ENCODE measurements around the gene HSF2. TPM values are rescaled to one million over a fixed set of nuclear protein-coding genes. Genes with fewer than 3 reads are reported as not detected.

The HSF2 gene
- total RNA-seq, 1 experiment from 2014 or later = 20.4 TPM

- in situ Hi-C loops (cut with HindIII; ENCODE audit: low pct_unique_long_range_greater_than_20kb, low sequenced_read_pairs) = no loop called here
- DNase-seq (ENCODE audit: low read depth, low spot score) = no peak
Observed at GRCh38 chr6:122392564-122393350, 6.7 kb upstream of the HSF2 start.

GRCh38 chr6:122393351-122393896, 6.0 kb upstream of the HSF2 start:
- in situ Hi-C loops (cut with HindIII; ENCODE audit: low pct_unique_long_range_greater_than_20kb, low sequenced_read_pairs) = no loop called here
- DNase-seq (ENCODE audit: low read depth, low spot score) = no peak

DNA sequence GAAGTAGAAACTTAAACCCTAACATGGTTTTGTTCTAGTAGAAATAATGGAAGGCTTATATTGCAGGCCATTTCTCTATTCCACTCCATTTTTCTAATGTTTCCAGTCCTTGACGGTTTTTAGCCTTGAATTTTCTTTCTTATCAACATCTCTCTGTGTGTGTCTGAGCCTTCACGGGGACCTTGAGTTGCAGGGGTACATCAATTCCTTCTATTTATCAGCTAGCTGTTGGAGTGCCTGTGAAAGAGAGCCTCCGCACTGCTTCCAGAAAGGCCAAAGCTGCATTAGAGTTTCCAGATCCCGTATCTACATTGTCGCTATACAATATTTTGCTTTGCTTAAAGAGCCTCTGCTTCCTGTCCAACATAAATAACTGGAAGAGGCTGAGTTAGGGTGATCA, 5.4 kb upstream of the HSF2 start:
- DNase-seq (ENCODE audit: low read depth, low spot score) = no peak
- in situ Hi-C loops (cut with HindIII; ENCODE audit: low pct_unique_long_range_greater_than_20kb, low sequenced_read_pairs) = no loop called here

DNA sequence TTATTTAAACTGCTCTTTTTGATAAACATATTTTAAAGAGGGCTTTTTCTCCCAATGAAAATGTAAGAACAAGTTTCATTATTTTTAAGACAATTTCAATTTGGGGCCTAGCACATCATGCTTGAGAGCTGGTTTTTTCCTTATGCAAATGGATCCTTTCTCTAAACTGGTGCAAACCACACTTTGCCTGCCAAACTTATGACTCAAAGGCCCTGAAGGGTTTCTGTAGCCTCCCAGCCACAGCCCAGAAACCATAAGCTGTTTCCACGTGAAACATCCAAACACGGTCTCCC, 451 bp upstream of the HSF2 start:
- in situ Hi-C loops (cut with HindIII; ENCODE audit: low pct_unique_long_range_greater_than_20kb, low sequenced_read_pairs) = no loop called here
- DNase-seq (ENCODE audit: low read depth, low spot score) = no peak

DNA sequence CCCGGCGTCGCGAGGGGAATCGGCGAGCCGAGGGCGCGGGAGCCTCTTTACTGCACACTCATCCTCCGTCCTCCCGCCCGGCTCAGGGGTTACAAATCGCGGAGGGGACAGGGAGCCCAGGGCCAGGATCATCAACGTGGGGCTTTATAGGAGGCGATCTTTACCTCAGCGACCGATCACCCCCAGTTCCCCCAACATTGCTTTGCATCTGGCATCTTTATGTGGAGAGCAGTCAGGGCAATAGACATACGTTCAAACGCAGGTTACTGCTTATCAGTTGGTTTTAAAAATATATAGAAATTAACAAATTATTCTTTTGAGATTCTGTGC, 634 bp downstream of the HSF2 start:
- DNase-seq (ENCODE audit: low read depth, low spot score) = no peak
- in situ Hi-C loops (cut with HindIII; ENCODE audit: low pct_unique_long_range_greater_than_20kb, low sequenced_read_pairs) = no loop called here

- DNase-seq (ENCODE audit: low read depth, low spot score) = no peak
- in situ Hi-C loops (cut with HindIII; ENCODE audit: low pct_unique_long_range_greater_than_20kb, low sequenced_read_pairs) = no loop called here
Observed at GRCh38 chr6:122400462-122401089, 1.1 kb downstream of the HSF2 start.

GRCh38 chr6:122401104-122401503, 1.7 kb downstream of the HSF2 start:
- in situ Hi-C loops (cut with HindIII; ENCODE audit: low pct_unique_long_range_greater_than_20kb, low sequenced_read_pairs) = no loop called here

GRCh38 chr6:122404444-122404843, 5.0 kb downstream of the HSF2 start:
- no peak for DNase-seq (ENCODE audit: low read depth, low spot score)
- in situ Hi-C loops (cut with HindIII; ENCODE audit: low pct_unique_long_range_greater_than_20kb, low sequenced_read_pairs) = no loop called here

More at GRCh38 chr6:122401104-122401503, 1.7 kb downstream of the HSF2 start:
- no peak for DNase-seq (ENCODE audit: low read depth, low spot score)

GRCh38 chr6:122405417-122405816, 6.0 kb downstream of the HSF2 start:
- in situ Hi-C loops (cut with HindIII; ENCODE audit: low pct_unique_long_range_greater_than_20kb, low sequenced_read_pairs) = no loop called here
- peak; percentile 26 for DNase-seq (ENCODE audit: low read depth, low spot score)

GRCh38 chr6:122406187-122406586, 6.7 kb downstream of the HSF2 start:
- DNase-seq (ENCODE audit: low read depth, low spot score) = no peak
- in situ Hi-C loops (cut with HindIII; ENCODE audit: low pct_unique_long_range_greater_than_20kb, low sequenced_read_pairs) = no loop called here

GRCh38 chr6:122407712-122408111, 8.3 kb downstream of the HSF2 start:
- in situ Hi-C loops (cut with HindIII; ENCODE audit: low pct_unique_long_range_greater_than_20kb, low sequenced_read_pairs) = no loop called here

DNA sequence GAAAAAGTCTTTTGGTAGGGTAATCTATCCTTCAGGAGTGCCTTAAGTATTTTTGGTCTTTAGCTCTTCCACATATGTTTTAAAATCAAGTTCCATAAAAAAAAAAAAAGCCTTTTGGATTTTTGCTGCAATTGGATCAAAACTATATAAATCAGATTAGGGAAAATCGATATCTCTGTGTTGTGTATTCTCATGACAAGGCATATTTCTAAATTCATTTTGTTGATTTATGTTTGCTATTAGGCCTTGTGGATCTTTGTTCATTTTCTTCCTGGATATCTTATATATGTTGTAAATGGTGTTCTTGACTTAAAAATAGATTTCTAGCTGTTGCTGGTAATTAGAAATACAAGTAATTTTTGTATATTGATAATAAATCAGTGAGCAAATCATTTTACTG, 8.8 kb downstream of the HSF2 start:
- in situ Hi-C loops (cut with HindIII; ENCODE audit: low pct_unique_long_range_greater_than_20kb, low sequenced_read_pairs) = no loop called here
- no peak for DNase-seq (ENCODE audit: low read depth, low spot score)

More at GRCh38 chr6:122407712-122408111, 8.3 kb downstream of the HSF2 start:
- no peak for DNase-seq (ENCODE audit: low read depth, low spot score)

DNA sequence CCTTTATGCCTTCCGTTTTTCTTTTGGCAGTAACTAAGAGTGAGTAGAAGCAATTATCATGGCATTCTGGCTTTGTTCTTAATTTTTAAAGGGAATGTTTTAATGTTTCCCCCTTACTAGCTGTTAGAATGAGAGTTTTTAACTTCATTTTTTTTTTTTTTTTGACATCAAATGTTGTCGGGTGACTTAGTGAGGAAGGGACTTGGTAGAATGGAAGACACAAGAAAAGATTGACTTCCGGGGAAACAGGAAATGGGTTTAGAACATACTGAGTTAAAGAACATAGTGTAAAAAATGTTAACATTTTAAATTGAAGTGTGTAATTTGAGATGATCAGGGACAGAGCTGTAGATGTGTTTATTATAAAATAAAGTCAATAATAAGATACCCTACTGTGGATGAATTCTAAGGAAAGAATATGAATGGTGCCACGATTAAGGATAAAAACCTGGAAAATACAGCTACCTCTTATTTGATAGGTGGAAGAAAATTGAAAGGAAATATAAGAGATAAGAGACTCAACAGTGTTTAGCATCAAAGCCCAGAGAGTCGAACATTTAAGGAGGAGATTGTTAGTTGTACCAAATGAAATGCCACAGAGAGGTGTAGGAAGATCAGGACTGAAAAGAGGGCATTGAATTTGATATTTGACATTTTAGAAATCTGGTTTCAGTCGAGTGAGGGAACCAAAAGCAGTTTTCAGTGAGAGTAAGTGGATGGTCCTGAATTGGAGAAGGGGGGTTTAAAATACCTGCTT, 9.4 kb downstream of the HSF2 start:
- in situ Hi-C loops (cut with HindIII; ENCODE audit: low pct_unique_long_range_greater_than_20kb, low sequenced_read_pairs) = no loop called here
- no peak for DNase-seq (ENCODE audit: low read depth, low spot score)

DNA sequence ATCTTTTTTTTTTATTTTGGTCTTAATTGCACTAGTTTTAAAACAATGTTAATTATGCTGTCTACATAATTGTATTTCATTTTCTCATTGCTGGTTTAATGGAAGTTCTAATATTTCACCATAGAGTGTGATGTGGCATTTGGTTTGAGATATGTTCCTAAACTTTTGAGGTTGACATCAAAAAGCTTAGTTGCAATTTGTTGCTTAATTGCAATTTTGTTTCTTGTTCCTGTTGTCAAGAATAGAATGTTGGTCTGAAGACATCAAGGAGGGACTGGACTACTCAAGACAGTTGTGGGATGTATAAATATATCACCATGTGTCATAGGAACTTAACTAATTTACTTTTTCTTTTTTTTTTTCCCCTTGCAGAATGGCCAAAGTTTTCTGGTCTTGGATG, 12.5 kb downstream of the HSF2 start:
- no peak for DNase-seq (ENCODE audit: low read depth, low spot score)
- in situ Hi-C loops (cut with HindIII; ENCODE audit: low pct_unique_long_range_greater_than_20kb, low sequenced_read_pairs) = no loop called here

GRCh38 chr6:122416825-122417224, 17.4 kb downstream of the HSF2 start:
- no peak for DNase-seq (ENCODE audit: low read depth, low spot score)
- in situ Hi-C loops (cut with HindIII; ENCODE audit: low pct_unique_long_range_greater_than_20kb, low sequenced_read_pairs) = no loop called here

DNA sequence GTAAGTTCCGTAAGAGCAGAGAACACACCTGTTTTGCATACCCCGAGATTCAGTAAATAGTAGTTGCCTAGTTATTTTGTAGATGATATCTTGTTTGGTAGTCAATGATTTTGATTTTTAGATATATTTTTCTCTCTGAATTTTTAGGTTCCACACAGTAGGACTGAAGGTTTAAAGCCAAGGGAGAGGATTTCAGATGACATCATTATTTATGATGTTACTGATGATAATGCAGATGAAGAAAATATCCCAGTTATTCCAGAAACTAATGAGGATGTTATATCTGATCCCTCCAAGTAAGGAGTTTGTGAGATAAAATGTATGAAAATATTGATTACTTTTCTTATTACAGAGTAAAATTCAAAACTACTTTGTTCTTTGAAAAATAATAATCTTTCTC, 22.6 kb downstream of the HSF2 start:
- DNase-seq (ENCODE audit: low read depth, low spot score) = no peak
- in situ Hi-C loops (cut with HindIII; ENCODE audit: low pct_unique_long_range_greater_than_20kb, low sequenced_read_pairs) = no loop called here

- in situ Hi-C loops (cut with HindIII; ENCODE audit: low pct_unique_long_range_greater_than_20kb, low sequenced_read_pairs) = no loop called here
- no peak for DNase-seq (ENCODE audit: low read depth, low spot score)
Observed at GRCh38 chr6:122422614-122423267, 23.3 kb downstream of the HSF2 start.

- DNase-seq (ENCODE audit: low read depth, low spot score) = no peak
- in situ Hi-C loops (cut with HindIII; ENCODE audit: low pct_unique_long_range_greater_than_20kb, low sequenced_read_pairs) = no loop called here
Observed at GRCh38 chr6:122423734-122424133, 24.3 kb downstream of the HSF2 start.
